ENCODE results near the gene CNOT1.
"Not testable (repeated sequence)": the region's sequence is repeated elsewhere in the genome, so short reads cannot be mapped to it uniquely, and the experiment has no call there.

CNOT1 gene

GRCh38 chr16:58501242-58502131 is 128.1 kb downstream of the CNOT1 start:
- no peak for DNase-seq

GRCh38 chr16:58500430-58501241 is 129.0 kb downstream of the CNOT1 start:
- DNase-seq, result no peak

GRCh38 chr16:58499615-58500351 is 129.8 kb downstream of the CNOT1 start, which contains the start of gene NDRG4:
Gene NDRG4, plus strand, starts transcription at chr16:58500143. Its CDS starts 106 bp downstream, at chr16:58500249.
- peak; percentile 88 for DNase-seq

DNA sequence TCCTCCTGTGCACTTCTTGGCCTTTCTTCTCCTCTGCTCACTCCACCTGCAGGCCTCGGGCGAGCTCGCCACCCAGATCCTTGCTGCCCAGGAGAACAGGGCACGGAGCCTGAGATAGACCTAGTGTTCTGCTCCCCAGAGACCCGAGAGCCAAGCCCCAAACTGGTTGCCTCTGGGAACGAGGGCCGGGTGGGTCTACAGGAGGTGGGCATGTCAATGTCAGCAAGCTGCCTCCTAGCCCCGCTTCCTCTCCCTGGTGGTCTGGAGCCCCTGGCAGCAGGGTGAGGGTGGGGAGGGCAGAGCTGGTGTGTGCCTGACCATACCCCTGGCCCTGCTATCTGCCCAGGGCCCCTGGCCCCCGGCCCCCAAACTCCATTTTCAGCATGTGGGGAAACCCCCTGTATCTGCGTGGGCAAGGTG is 130.5 kb downstream of the CNOT1 start:
- no peak for DNase-seq

- no peak for DNase-seq
Measured at GRCh38 chr16:58498341-58499091, 131.1 kb downstream of the CNOT1 start.

DNA sequence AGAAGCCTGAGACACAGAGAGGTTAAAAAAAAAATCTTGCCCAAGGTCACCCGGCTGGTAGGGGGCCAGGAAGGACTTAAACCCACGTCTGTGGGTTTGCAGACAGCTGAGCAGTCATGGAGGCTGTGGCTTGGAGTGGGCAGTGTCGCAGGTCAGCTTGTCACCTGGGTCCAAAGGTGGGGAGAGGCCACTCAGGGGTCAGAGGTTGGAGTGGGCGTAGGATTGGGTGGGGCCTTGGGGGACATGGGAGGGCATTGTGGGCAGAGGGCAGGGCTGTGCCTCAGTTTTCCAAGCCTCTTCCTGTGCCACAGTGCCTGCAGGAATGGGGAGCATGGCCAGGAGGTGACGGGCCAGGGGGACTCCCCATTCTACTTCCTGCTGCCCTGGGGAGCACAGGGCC is 131.7 kb downstream of the CNOT1 start:
- DNase-seq, result no peak

DNA sequence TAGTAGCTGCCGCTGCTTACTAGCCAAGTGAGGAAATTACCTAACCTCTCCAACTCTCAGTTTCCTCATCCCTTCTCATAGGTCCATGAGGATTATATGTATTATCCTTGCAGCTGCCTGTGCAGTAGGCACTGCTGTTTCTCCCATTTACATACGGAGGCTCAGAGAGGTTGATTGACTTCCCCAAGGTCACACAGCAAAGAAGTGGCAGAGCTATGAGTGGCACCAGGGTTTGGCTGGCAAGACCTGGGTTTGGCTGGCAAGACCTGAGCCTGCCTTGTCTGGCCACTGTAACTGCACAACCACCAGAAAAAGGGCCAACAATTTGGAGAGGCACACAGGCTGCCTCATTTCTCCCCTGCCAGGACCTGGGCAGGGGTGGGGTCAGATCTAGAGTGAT is 132.2 kb downstream of the CNOT1 start:
- DNase-seq, result no peak

GRCh38 chr16:58495521-58496331 is 133.9 kb downstream of the CNOT1 start:
- no peak for DNase-seq

- peak; percentile 90 for DNase-seq
Measured at GRCh38 chr16:58494981-58495520, 134.6 kb downstream of the CNOT1 start.

DNA sequence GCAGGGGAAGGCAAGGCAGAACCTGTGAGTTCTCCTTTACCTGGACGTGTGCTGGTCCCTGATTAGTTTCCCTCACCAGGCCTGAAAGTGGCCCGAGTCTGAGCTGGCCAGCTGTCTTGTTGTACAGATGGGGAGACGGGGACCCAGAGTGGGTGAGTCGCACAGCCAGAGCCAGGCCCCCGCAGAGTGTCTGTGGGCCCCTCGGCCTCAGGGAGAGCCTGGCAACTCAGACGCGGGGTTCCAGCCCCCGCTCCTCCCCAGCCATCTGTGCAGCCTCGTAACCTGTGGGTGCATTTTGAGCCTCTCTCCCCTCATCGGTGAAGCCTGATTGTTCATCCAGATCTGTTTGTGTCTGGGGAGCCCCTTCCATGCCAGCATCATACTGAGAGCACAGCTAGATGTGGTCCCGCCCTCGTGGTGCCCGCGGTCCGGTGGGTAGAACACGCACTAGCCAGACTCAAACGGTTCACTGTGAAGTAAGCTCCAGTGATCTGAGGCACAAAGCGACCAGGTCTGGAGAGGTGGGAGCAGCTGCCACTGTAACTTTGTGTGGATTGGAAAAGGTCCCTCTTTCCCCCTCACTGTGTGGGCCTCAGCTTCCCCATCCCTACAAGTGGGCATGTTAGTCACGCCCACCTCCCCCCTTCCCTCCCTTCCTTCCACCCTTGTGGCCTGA is 135.7 kb downstream of the CNOT1 start:
- no peak for DNase-seq

DNA sequence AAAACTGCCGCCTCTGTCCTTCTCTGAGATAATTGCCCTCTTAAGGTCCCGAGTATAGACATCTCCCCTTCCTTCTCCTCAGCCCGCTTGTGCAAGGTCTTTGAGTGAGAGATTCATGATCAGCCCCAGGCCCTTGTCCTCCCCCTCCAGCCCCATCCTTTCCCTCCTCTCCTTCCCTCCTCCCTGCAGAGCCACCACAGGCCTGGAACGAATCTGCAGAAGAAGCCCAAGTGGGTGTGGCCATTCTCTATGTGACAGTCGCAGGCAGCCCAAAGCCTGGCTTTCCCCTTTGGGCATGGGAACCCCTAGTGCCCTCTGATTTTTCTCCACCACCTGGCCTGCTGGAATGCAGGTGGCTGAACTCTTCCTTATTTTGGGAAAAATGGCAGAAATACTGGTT is 136.9 kb downstream of the CNOT1 start:
- no peak for DNase-seq

DNA sequence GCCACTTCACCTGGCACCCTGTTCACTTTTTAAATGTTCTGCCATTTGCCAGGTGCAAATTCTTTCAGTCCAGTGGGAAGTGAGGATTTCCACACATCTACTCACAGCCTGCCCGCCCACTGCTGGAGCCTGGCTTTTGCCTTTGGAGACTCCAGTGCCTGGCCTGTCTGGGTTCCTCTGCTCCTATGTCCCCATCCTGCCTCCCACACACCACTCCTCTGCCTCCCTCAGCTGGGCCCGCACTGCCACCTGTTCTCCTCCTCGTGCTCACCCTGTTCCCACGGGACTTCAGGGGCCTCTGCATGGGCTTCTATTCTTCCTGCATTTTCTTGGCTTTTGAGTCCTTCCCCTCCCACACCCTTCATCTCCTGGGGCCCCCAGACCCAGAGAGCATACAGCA is 137.6 kb downstream of the CNOT1 start:
- no peak for DNase-seq

DNA sequence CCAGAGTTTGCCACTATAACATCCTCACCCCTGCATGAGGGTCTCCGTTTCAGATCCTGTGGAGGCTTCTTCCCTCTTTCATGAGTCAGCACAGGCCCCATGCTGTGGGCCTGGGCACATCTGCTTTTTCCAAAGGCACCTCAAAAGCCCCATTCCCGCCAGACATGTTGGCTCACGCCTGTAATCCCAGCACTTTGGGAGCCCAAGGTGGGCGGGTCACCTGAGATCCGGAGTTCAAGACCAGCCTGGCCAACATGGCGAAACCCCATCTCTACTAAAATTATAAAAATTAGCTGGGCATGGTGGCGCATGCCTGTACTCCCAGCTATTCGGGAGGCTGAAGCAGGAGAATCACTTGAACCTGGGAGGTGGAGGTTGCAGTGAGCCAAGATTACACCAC is 139.1 kb downstream of the CNOT1 start:
- not testable (repeated sequence) for DNase-seq

DNA sequence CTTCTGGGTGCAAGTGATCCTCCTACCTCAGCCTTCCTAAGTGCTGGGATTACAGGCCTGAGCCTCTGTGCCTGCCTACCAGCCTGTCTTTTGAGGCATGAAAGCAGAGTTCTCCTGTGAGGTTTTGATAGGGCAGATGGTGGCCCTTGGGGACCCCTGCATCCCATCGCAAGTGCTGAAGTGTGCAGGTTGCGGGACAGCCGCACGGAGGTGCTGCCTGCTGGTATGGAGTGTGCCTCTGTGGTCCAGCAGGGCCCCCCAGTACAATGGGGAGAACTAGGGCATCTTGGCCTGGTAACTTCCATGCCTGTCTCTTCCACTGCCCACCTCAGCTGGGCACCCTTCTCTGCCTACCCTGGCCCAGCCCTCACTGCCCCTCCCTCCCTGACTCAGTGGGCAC is 139.6 kb downstream of the CNOT1 start:
- DNase-seq, result no peak

- DNase-seq, result no peak
Measured at GRCh38 chr16:58488531-58488930, 141.1 kb downstream of the CNOT1 start.

GRCh38 chr16:58487566-58488351 is 141.9 kb downstream of the CNOT1 start:
- DNase-seq, result peak; percentile 71

GRCh38 chr16:58485184-58485887 is 144.3 kb downstream of the CNOT1 start:
- DNase-seq, result no peak

GRCh38 chr16:58481931-58482330 is 147.7 kb downstream of the CNOT1 start:
- DNase-seq, result no peak
